Mucosa of stomach (tissue), 1 donor: ENCODE measurements around the gene RAC2.
A peak's percentile ranks its signal among the peaks of the same experiment; 100 is the strongest.

ENCODE experiments used
- H3K27me3 ChIP-seq: one replicate; pipeline ENCODE4 v1.7.0; 2013; ENCODE audit warnings: mild to moderate bottlenecking, low read length; ENCODE audit not compliant: control insufficient read depth, insufficient read depth
- H3K36me3 ChIP-seq: one replicate; pipeline ENCODE4 v1.7.0; 2013; ENCODE audit warnings: low read length; ENCODE audit not compliant: control insufficient read depth, insufficient read depth
- H3K4me1 ChIP-seq: one replicate; pipeline ENCODE4 v1.7.0; 2013; ENCODE audit warnings: mild to moderate bottlenecking, low read length; ENCODE audit not compliant: control insufficient read depth, insufficient read depth
- H3K4me3 ChIP-seq: one replicate; pipeline ENCODE4 v1.7.0; 2013; ENCODE audit warnings: low read length
- H3K9ac ChIP-seq: one replicate; pipeline ENCODE4 v1.7.0; 2013; ENCODE audit warnings: mild to moderate bottlenecking, low read length, moderate library complexity
- H3K9me3 ChIP-seq: one replicate; pipeline ENCODE4 v1.7.0; 2013; ENCODE audit warnings: mild to moderate bottlenecking, low read length, moderate library complexity; ENCODE audit not compliant: control insufficient read depth
- donor health status: Pancreatic carcinoma.

RAC2 gene

DNA sequence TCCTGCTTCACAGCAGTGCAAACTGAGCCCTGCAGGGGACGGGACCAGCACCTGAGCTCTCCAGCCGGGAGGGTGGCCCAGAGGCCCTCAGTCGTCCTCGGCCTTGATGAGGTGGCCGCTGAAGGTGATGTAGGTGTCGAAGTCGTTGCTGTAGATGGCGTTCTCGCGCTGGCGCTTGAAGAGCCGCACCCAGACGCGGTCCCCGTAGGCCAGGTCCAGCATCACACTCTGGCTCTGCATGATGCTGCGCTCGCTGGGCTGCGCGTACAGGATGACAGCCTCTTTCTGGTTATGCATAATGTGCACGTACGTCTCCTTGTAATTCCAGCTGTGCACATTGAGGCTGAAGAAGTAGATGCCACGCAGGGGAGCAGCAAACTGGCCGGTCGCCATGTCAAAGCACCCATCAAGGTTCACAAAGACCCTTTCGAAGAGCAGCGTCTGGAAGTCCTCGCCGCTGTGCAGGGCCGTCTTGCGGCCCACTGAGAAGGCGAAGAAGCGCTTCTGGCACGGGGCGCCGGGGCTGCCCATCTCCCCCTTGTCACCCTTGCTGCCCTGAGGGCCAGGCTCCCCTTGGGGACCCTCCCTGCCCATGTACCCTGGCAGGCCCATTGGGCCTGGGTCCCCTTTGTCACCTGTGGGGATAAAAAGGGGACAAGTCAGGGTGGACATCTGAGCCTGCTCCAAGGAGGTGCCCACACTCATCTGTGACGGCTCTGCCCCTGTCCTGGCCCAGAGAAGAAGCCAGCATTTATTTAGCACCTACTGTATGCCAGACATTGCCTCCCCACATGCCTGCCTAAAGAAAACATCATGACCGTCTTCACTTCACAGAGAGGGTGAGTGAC, 61.7 kb downstream of the RAC2 start:
- peaks cover 41% of the 10 kb centered on the region for H3K4me1 ChIP-seq
- H3K9me3 ChIP-seq = no peaks in the 10 kb centered on the region
- H3K9ac ChIP-seq = no peak overlapping the region
- H3K27me3 ChIP-seq = no peaks in the 10 kb centered on the region
- no peaks in the 10 kb centered on the region for H3K36me3 ChIP-seq
- no peak overlapping the region for H3K4me3 ChIP-seq

DNA sequence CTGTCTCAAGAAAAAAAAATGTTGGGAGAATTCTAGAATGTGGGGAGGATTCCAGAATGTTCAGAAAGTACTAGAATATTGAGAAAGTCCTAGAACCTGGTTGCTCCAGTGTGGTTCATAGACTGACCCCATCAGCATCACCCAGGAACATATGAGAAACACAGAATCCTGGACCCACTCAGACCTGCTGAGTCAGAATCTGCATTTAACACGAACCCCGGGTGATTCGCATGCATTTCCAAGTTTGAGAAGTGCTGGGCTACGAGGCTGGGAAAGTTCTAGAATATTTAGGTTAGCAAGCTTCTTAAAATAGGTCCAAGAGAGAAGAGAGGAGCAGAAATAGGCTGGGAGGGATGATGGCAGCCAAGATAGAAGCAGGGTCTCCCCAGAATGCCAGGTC, 62.4 kb downstream of the RAC2 start:
- H3K4me3 ChIP-seq = no peak overlapping the region
- H3K9me3 ChIP-seq = no peaks in the 10 kb centered on the region
- H3K27me3 ChIP-seq = no peaks in the 10 kb centered on the region
- peaks cover 41% of the 10 kb centered on the region for H3K4me1 ChIP-seq
- no peaks in the 10 kb centered on the region for H3K36me3 ChIP-seq
- no peak overlapping the region for H3K9ac ChIP-seq

DNA sequence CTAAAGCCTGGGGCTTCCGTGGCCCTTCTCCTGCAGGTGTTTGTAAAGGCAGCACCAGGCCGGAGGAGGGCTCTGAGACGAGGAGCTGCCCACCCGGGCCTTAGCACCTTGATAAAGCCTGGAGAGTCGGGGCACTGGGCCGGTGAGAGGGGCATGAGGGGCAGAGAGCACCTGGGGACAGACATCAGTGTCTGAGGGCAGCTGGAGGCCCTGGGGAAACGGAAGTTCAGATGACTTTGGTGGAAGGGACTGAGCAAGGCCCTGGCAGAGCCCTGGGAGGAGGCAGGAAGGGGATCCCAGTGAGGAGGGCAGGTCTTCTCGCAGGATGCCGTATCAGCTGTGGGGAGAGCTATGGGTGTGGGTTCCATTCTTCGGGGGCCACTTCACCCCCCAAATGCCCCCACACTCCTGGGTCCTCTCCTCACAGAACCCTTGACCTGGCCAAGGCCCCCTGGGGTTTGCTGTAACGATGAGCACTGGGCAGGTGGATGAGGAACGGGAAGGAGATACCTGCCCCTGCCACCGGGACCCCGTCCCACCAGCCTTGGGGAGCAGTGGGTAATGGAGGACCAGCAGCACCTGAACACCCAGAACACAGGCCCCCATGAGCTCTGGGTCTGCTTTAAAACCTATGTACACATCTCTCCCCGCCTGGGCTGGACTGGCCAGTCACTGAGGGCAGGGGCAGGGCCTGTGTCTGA, 63.4 kb downstream of the RAC2 start:
- H3K27me3 ChIP-seq = no peaks in the 10 kb centered on the region
- H3K9ac ChIP-seq = no peak overlapping the region
- H3K36me3 ChIP-seq = no peaks in the 10 kb centered on the region
- H3K4me1 ChIP-seq = peaks cover 42% of the 10 kb centered on the region
- no peaks in the 10 kb centered on the region for H3K9me3 ChIP-seq
- H3K4me3 ChIP-seq = no peak overlapping the region

DNA sequence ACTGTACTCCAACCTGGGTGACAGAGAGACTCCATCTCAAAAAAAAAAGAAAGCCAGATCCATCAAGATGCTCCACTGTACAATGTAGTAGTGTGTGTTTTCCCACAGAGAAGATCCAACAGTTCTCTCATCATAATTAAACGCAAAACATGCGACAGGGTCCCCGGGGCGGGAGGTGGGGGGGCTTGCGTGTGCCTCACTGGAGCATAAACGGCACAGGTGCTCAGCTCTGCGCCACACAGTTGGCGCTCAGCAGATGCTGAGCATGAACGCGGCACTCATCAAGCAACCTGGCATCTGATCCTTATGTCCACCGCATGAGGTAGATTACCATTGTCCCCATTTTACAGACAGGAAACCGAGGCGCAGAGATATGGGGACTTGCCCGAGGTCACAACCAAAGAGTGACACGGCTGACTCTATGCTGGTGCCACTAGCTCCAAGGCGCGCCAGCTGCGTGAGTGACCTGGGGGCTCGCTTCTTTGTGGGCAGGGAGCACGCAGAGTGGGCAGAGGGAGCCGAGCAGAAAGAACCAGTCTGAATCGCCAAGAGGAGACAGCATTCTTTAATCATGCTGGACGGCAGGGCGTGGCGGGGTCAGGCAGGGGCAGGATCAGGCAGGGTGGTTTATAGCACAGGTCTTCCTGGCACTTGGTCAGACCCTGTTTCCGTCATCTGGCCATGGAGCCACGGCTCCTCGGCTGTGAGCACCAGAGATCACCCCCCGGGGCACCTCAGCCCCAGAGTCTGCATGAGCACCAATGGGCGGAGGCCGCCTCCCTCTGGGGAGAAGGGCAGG, 64.2 kb downstream of the RAC2 start:
- Histone ChIP-seq H3K27me3 (no peaks in the 10 kb centered on the region), H3K36me3 (no peaks in the 10 kb centered on the region), H3K9ac (no peak overlapping the region), H3K4me3 (no peak overlapping the region), H3K9me3 (no peaks in the 10 kb centered on the region), H3K4me1 (peaks cover 45% of the 10 kb centered on the region)

DNA sequence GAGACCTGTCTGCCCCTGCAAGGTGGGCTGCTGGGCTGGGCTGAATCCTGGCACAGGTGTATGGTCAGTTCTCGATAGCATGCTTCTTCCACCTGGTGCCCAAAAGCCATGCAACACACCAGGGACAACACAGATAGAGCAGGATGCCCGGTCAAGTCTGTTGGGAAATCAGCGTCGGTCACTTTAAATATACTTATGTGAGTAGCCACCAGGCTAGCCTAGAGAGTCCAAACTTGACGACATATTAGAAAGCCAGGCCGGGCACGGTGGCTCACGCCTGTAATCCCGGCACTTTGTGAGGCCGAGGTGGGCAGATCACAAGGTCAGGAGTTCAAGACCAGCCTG, 65.0 kb downstream of the RAC2 start:
- Histone ChIP-seq H3K9me3 (no peaks in the 10 kb centered on the region), H3K4me3 (no peak overlapping the region), H3K4me1 (peaks cover 45% of the 10 kb centered on the region), H3K9ac (no peak overlapping the region), H3K27me3 (no peaks in the 10 kb centered on the region), H3K36me3 (no peaks in the 10 kb centered on the region)

DNA sequence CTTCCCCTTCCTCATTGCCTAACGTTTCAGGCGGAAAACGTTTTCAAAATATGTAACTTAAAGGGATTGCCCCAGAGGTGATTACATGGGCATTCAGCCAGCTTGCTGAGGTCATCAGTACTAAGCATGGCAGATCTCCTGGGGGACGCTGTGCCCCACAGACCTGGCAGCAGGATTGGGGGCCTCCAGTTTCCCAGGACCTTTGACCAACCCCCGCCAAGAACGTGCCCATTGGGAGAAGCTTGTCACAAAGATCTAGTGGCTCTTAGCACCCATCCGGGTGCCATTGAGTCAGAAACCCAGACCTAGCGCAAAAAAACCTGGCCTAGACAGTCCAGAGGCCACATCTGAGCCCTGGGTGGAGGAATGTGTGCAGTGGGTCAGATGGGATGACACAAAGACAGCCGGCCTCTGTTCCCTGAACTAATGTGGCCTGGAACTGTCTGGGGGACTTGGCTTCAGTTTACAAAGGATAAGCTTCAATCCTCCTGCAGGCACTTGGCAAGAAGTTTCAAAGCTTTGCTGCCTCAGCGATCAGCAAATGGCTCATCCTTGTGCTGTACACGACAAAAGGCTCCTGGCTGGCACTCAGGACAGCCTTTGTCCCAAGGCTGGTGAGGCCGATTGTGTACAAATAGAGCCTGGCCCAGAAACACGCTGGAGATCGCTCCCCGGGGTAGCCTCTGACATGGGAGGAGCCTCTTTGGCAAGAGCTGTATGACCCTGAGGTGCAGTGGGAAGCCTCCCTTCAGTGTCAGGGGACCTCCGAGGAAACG, 65.5 kb downstream of the RAC2 start:
- H3K36me3 ChIP-seq = no peaks in the 10 kb centered on the region
- H3K9me3 ChIP-seq = no peaks in the 10 kb centered on the region
- H3K4me1 ChIP-seq = peaks cover 45% of the 10 kb centered on the region
- H3K4me3 ChIP-seq = no peak overlapping the region
- H3K9ac ChIP-seq = peak overlapping the region; percentile 1
- no peaks in the 10 kb centered on the region for H3K27me3 ChIP-seq

DNA sequence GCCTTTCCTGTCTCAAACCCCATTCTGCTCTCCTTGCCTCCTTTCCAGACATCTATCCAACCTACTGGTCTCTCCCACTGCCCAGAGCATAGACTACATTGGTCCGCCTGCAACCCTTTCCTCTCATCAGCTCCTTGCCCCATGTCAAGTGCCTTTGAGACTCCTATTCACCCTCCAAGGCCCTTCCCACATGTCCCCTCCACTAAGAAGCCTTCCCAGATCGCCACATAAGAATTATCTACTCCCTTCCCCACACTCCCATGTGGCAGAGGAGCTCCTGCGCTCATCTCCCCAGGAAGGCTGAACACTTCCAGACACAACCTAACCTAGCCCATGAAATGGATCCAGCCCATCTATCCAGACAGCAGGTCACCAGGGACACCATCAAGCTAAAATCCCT, 66.3 kb downstream of the RAC2 start:
- H3K4me1 ChIP-seq = peaks cover 45% of the 10 kb centered on the region
- no peak overlapping the region for H3K9ac ChIP-seq
- H3K4me3 ChIP-seq = no peak overlapping the region
- no peaks in the 10 kb centered on the region for H3K9me3 ChIP-seq
- H3K36me3 ChIP-seq = no peaks in the 10 kb centered on the region
- no peaks in the 10 kb centered on the region for H3K27me3 ChIP-seq

DNA sequence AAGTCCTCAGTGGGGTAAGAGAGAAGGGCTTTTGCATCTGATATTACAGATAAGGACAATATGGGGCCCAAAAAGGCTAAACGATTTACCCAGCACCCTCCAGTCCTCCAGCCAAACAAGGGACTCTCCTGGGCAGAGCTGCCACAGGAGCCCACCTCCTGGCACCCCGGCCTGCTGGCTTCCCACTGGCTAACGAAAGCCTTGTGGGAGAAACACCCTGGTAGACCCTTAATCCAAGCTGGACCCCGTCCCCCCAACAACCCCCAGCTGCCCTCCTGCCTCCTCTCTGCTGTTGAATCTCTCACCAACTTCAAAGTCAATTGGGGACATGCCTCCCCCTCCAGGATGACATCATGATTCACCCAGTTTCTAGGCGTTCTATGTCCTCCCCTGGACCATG, 66.8 kb downstream of the RAC2 start:
- Histone ChIP-seq H3K36me3 (no peaks in the 10 kb centered on the region), H3K4me3 (no peak overlapping the region), H3K4me1 (peaks cover 45% of the 10 kb centered on the region), H3K27me3 (no peaks in the 10 kb centered on the region), H3K9me3 (no peaks in the 10 kb centered on the region), H3K9ac (no peak overlapping the region)

DNA sequence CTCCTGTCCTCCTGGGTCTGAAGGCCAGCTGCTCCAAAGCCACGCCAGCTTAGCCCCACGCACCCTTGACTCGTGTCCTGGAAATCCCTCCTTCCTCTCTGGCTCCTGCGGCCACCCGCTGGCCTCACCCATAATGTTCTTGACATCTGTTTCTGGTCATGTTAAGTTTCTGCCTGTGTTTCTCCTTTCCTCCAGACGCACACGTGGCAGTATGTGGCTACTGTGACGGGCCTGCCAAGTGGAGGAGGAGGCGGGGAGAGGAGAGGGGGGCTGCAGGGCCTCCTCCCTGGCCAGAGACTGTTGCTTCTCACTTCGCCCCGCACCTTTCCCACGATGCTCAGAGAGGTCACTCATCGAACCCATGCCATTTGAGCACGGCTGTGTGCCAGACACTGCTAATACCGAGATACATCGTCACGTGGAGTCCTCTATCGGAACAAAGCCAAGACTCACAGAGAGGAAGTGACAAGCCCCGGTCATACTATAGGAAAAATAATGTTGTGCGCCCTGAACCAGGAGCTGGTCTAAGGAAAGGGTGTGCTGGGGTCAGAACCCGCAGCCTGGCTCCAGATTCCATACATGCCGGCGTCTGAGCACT, 67.5 kb downstream of the RAC2 start:
- peaks cover 45% of the 10 kb centered on the region for H3K4me1 ChIP-seq

DNA sequence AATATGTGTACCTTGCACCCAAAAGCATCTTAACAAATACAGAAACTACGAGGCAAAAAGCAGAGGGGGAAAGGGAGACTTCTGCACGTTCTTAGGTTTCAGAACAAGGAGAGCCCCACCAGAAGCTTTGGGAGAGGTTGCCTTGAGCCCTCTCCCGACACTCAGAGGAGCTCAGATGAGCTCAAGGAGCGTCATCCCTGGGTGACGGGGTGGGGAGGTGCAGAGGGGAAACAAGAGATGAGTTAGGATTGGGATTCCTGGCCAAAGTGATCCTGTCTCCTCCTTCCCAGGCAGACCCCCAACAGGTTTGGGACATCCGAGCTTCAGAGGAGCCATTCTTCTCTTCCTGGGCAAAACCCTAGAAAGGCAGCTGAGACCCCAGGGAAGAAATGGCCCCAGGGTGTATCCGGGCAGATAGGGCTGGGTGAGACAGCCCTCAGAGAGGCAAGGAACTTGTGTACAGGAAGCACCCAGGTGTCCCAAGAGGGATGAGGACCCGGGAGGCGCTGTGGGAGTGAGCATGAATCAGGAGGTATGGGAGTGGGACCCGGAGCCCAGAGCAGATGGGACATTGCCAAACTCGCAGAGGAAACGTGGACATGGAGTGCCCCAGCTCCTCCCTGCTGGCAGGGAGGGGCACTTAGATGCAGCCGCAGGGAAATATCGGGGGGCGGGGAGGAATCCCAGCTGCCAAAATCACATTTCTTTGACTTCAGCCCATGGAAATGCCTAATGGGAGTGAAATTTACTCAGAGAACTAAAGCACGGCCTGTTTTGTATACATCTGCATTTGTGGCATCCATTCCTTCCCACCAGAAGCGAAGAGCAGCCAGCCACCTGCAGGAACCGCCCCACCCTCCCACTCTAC, 68.4 kb downstream of the RAC2 start:
- no peak overlapping the region for H3K4me3 ChIP-seq
- H3K36me3 ChIP-seq = no peaks in the 10 kb centered on the region
- H3K4me1 ChIP-seq = peaks cover 45% of the 10 kb centered on the region
- H3K9ac ChIP-seq = no peak overlapping the region
- no peaks in the 10 kb centered on the region for H3K9me3 ChIP-seq
- H3K27me3 ChIP-seq = no peaks in the 10 kb centered on the region

More for the DNA sequence above, 67.5 kb downstream of the RAC2 start:
- no peaks in the 10 kb centered on the region for H3K27me3 ChIP-seq
- H3K9me3 ChIP-seq = no peaks in the 10 kb centered on the region
- H3K4me3 ChIP-seq = no peak overlapping the region
- no peaks in the 10 kb centered on the region for H3K36me3 ChIP-seq
- H3K9ac ChIP-seq = no peak overlapping the region
